ENCODE measurements around the gene TMEM239.

The TMEM239 gene

GRCh38 chr20:2817891-2818595, 1.9 kb downstream of the TMEM239 start:
- TF ChIP-seq ZBTB7A (IDR thresholded peaks at IDR 0.05; ENCODE audit: low read depth): no peak
- no peak for TF ChIP-seq TEAD4 (IDR thresholded peaks at IDR 0.05)
- no peak for TF ChIP-seq CREB1 (IDR thresholded peaks at IDR 0.05; ENCODE audit: low read depth)
- no peak for TF ChIP-seq YY1 (IDR thresholded peaks at IDR 0.05; ENCODE audit: low read depth)
- no peak for TF ChIP-seq TCF12 (IDR thresholded peaks at IDR 0.05; ENCODE audit: low read depth)
- no peak for TF ChIP-seq REST (IDR thresholded peaks at IDR 0.05; ENCODE audit: low read depth)
- TF ChIP-seq TAF1 (IDR thresholded peaks at IDR 0.05; ENCODE audit: low read depth): no peak
- TF ChIP-seq RAD21 (IDR thresholded peaks at IDR 0.05; ENCODE audit: low read depth): no peak

DNA sequence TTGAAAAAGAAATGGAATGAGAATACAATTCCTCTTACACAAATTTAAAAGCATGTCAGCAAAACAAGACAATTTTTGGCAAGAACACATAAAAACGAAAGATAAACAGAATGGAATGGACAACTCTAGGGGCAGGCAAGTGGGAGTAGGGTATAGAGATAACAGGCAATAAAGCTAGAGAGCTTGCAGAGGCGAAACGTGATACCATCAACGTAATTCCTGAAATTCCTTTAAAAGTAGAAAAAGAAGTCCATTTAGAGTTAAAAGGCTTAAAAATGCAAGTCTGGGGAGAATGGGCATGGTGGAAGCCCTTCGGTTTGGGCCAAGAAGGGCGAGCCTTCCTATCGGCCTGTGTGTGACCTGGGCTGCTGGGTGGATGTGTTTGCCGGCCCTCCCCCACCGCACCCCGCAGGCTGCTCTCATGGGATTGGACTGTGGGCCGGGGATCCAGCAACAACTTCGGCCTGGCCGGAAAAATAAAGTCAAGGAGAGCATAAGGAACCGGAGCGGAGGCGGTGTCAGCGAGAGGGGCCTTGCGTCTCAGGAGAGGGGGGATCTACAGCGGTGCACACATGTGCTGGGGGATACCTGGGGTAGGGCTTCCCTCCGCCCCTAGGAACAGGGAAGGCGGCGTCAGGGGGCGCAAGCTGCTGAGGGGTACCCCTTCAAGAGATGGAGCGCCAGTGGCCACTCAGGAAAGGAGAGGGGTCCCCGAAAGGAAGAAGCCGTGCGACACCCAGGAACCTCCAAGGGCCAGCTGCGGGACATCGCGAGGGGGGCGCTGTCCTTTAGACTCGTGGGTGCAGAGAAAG, 4.1 kb downstream of the TMEM239 start:
- no peak for TF ChIP-seq EP300 (IDR thresholded peaks at IDR 0.05; ENCODE audit: borderline replicate concordance)
- no peak for TF ChIP-seq TEAD4 (IDR thresholded peaks at IDR 0.05)
- TF ChIP-seq CREB1 (IDR thresholded peaks at IDR 0.05; ENCODE audit: low read depth): no peak
- TF ChIP-seq REST (IDR thresholded peaks at IDR 0.05; ENCODE audit: low read depth): no peak
- no peak for TF ChIP-seq CEBPB (IDR thresholded peaks at IDR 0.05)

DNA sequence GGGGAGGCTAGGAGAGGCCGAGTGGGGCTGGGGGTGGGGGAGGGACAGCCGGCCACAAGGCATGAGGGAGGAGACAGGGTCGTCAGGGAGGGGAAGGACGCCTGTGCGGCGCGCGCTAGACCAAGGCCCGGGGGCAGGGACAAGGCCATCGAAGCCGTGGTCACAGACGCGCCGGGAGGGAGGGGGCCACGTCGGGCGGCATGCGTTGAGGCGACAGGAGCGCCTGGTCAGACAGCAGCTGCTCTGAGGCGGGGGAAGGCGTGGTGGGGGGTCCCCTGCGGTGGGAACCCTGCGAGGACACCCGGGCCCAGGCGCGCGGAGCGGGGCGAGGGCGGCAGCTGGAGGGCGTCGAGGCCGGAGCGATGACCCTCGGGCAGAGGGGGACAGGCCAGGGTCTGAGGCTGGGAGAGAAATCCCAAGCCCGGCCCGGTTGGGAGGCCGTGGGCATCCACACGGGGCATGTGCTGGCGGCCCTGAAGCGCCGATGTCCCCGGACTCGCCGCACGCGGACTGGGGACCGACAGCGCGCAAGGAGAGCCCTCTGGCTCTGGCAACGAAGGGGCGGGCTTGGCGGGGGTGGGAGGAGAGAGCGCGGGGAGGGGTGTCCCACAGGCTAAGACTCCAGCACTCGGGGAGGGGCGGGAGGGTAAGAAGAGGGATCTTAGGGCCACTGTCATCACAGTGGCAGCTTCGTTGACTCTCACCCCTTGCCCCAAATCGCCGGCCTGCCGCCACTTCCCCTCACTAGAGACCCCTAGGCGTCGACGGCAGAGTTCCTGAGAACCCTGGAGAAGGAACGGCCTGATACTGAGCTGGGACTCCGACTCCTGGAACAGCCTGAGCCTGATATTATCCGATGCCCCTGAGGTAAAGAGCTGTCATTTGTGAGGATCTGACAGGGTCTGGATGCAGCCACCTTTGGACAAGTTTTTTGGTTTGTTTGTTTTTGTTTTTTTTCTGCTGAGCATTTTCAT, 5.0 kb downstream of the TMEM239 start:
- TF ChIP-seq ZBTB7A (IDR thresholded peaks at IDR 0.05; ENCODE audit: low read depth) (no peak), RAD21 (IDR thresholded peaks at IDR 0.05; ENCODE audit: low read depth) (no peak), REST (IDR thresholded peaks at IDR 0.05; ENCODE audit: low read depth) (no peak), CREB1 (IDR thresholded peaks at IDR 0.05; ENCODE audit: low read depth) (no peak), EGR1 (IDR thresholded peaks at IDR 0.05) (no peak), FOXM1 (IDR thresholded peaks at IDR 0.05; ENCODE audit: borderline replicate concordance, low read depth) (no peak), TCF12 (IDR thresholded peaks at IDR 0.05; ENCODE audit: low read depth) (no peak), CEBPB (IDR thresholded peaks at IDR 0.05) (no peak), EP300 (IDR thresholded peaks at IDR 0.05; ENCODE audit: borderline replicate concordance) (no peak), YY1 (IDR thresholded peaks at IDR 0.05; ENCODE audit: low read depth) (no peak), TEAD4 (IDR thresholded peaks at IDR 0.05) (no peak), TAF1 (IDR thresholded peaks at IDR 0.05; ENCODE audit: low read depth) (no peak), NFIC (IDR thresholded peaks at IDR 0.05) (no peak)
- TF ChIP-seq, protein P1, sequence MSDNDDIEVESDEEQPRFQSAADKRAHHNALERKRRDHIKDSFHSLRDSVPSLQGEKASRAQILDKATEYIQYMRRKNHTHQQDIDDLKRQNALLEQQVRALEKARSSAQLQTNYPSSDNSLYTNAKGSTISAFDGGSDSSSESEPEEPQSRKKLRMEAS (IDR thresholded peaks at IDR 0.05): no peak
- TF ChIP-seq, protein P2, sequence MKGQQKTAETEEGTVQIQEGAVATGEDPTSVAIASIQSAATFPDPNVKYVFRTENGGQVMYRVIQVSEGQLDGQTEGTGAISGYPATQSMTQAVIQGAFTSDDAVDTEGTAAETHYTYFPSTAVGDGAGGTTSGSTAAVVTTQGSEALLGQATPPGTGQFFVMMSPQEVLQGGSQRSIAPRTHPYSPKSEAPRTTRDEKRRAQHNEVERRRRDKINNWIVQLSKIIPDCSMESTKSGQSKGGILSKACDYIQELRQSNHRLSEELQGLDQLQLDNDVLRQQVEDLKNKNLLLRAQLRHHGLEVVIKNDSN (IDR thresholded peaks at IDR 0.05): no peak

- TF ChIP-seq CEBPB (IDR thresholded peaks at IDR 0.05) (no peak), TCF12 (IDR thresholded peaks at IDR 0.05; ENCODE audit: low read depth) (no peak), YY1 (IDR thresholded peaks at IDR 0.05; ENCODE audit: low read depth) (no peak), CREB1 (IDR thresholded peaks at IDR 0.05; ENCODE audit: low read depth) (no peak), TAF1 (IDR thresholded peaks at IDR 0.05; ENCODE audit: low read depth) (no peak), REST (IDR thresholded peaks at IDR 0.05; ENCODE audit: low read depth) (no peak), TEAD4 (IDR thresholded peaks at IDR 0.05) (no peak)
- TF ChIP-seq, protein P1 (IDR thresholded peaks at IDR 0.05): no peak
Measured at GRCh38 chr20:2822073-2822472, 5.9 kb downstream of the TMEM239 start.

Measured in Ishikawa (cell line).